CD4-positive, alpha-beta T cell (primary cell): ENCODE data around the gene EGFL8. TPM values are rescaled to one million over a fixed set of nuclear protein-coding genes. Genes with fewer than 3 reads are reported as not detected.
A peak's percentile ranks its signal among the peaks of the same experiment; 100 is the strongest.

Experiments
- ATAC-seq: fragments of 200-7000 bp; cut with Tn5 transposase; one replicate; pipeline ENCODE4 v1.10.0; 2022; ENCODE audit warnings: mild to moderate bottlenecking; ENCODE audit not compliant: poor library complexity
- CTCF ChIA-PET: fragments of 350-600 bp; sonication (Branson Sonifier 250); formaldehyde crosslinking; loops from one replicate; lab custom pipeline; 2021; ENCODE audit warnings: antibody characterized with exemption, inconsistent platforms; lab: Charles Lee
- POLR2A ChIA-PET: fragments of 350-600 bp; sonication (Branson Sonifier 250); formaldehyde crosslinking; loops from one replicate; lab custom pipeline; 2021; ENCODE audit warnings: antibody characterized with exemption, inconsistent platforms; lab: Charles Lee
- DNase-seq, 14 experiments: peaks; one replicate each; pipeline ENCODE4 v3.0.0-alpha.2; 2013 to 2020; ENCODE audit warnings: mixed read lengths in 2 of 14
- H3K27ac ChIP-seq, 2 donors: one replicate each; pipeline versions ENCODE4 v1.5.1 to v1.7.0; 2013; ENCODE audit warnings: low read length in 2 of 2, low read depth in 1 of 2, mild to moderate bottlenecking in 1 of 2
- H3K27me3 ChIP-seq, 2 experiments: 1 replicate in 1 of 2; 2 replicates in 1 of 2; pipeline versions ENCODE4 v1.6.1 to v1.7.0; 2013; ENCODE audit warnings: low read length in 2 of 2, control low read depth in 1 of 2, mild to moderate bottlenecking in 1 of 2, moderate library complexity in 1 of 2; ENCODE audit not compliant: insufficient read depth in 2 of 2, control insufficient read depth in 1 of 2
- H3K36me3 ChIP-seq: one replicate; pipeline ENCODE4 v1.6.1; 2013; ENCODE audit warnings: low read length, control low read depth; ENCODE audit not compliant: insufficient read depth
- H3K4me1 ChIP-seq: one replicate; pipeline ENCODE4 v1.6.1; 2013; ENCODE audit warnings: low read length, control low read depth; ENCODE audit not compliant: insufficient read depth
- H3K4me3 ChIP-seq: one replicate; pipeline ENCODE4 v1.5.1; 2013; ENCODE audit warnings: mild to moderate bottlenecking, low read length, moderate library complexity
- H3K9me3 ChIP-seq, 2 experiments: 1 replicate in 1 of 2; 2 replicates in 1 of 2; pipeline versions ENCODE4 v1.6.1 to v1.7.0; 2013; ENCODE audit warnings: low read length in 2 of 2, mild to moderate bottlenecking in 2 of 2, control low read depth in 1 of 2, moderate library complexity in 1 of 2; ENCODE audit not compliant: control insufficient read depth in 1 of 2, insufficient read depth in 1 of 2
- H3K27ac Mint-ChIP-seq: one replicate; pipeline ENCODE4 v1.8.0; 2020; ENCODE audit warnings: mixed read lengths
- H3K27me3 Mint-ChIP-seq: one replicate; pipeline ENCODE4 v1.8.0; 2021; ENCODE audit warnings: mixed read lengths
- H3K36me3 Mint-ChIP-seq: one replicate; pipeline ENCODE4 v1.8.0; 2021; ENCODE audit warnings: low read depth, mixed read lengths
- H3K4me1 Mint-ChIP-seq: one replicate; pipeline ENCODE4 v1.8.0; 2021; ENCODE audit warnings: low read depth, mixed read lengths
- H3K4me3 Mint-ChIP-seq: one replicate; pipeline ENCODE4 v1.8.0; 2020; ENCODE audit warnings: mild to moderate bottlenecking, mixed read lengths
- H3K9me3 Mint-ChIP-seq: one replicate; pipeline ENCODE4 v1.8.0; 2020; ENCODE audit warnings: mixed read lengths
- CTCF ChIP-seq: fragments of 200-600 bp; IDR thresholded peaks from one replicate; pipeline ENCODE4 v1.8.0; 2022; ENCODE audit warnings: antibody characterized with exemption, mild to moderate bottlenecking
- intact Hi-C, 2 experiments: fragments of 100-400 bp; cut with DNase I in 1 of 2; cut with micrococcal nuclease in 1 of 2; formaldehyde crosslinking; loops; one replicate each; pipeline versions ENCODE4 v1.15.1 to v1.9.0; 2023 to 2025; cut with DNase I, micrococcal nuclease
- total RNA-seq, 174 experiments: library from RNA in 2 of 174; stranded (reverse) in 2 of 174; gene quantifications; one replicate each; pipeline ENCODE4 v1.2.3 and lab custom pipeline; 2021 to 2026

The EGFL8 gene
- total RNA-seq, 2 experiments from 2014 or later = 13.1 to 13.8 TPM

GRCh38 chr6:32129297-32130088, 34.9 kb upstream of the EGFL8 start:
- H3K27ac ChIP-seq = peak overlapping the region; percentile 60 to 62
- POLR2A ChIA-PET = interaction anchor here (0.9 to 5.6 kb wide), 18 partner anchors 12 to 842 kb away, joined by 3 to 48 read pairs (median 6); partner anchors contain the start of genes ABHD16A, AGPAT1, EHMT2 and GPSM3

GRCh38 chr6:32131439-32131948, 32.9 kb upstream of the EGFL8 start:
- Mint-ChIP-seq H3K27me3 (no peaks in the 10 kb centered on the region), H3K4me3 (peak overlapping the region; percentile 80), H3K36me3 (peaks cover 16% of the 10 kb centered on the region), H3K4me1 (peaks cover 37% of the 10 kb centered on the region), H3K27ac (no peak overlapping the region), H3K9me3 (no peaks in the 10 kb centered on the region)
- no peak overlapping the region for H3K4me3 ChIP-seq
- H3K9me3 ChIP-seq = no peaks in the 10 kb centered on the region
- POLR2A ChIA-PET = interaction anchor here (2.1 to 3.8 kb wide), 3 partner anchors 20 to 45 kb away, joined by 8 to 42 read pairs (median 10); partner anchors contain the start of genes AGPAT1 and PRRT1
- H3K4me1 ChIP-seq = peaks cover 37% of the 10 kb centered on the region
- peaks cover 6% of the 10 kb centered on the region for H3K36me3 ChIP-seq
- no peaks in the 10 kb centered on the region for H3K27me3 ChIP-seq
- DNase-seq (no peak), ATAC-seq (no peak)
- TF ChIP-seq CTCF = no peak
- intact Hi-C loops = loop anchor here (2.0 to 10.0 kb wide), 3 partner anchors 23 to 1073 kb away; partner anchors contain the start of genes CSNK2B (in 1 of the 2), HSD17B8 (in 1 of the 2), LY6G5B (in 1 of the 2) and PPT2 (in 1 of the 2)
- no peak overlapping the region for H3K27ac ChIP-seq
- CTCF ChIA-PET = interaction anchor here (2.5 kb wide), 1 partner anchor 64 kb away, joined by 14 read pairs; no protein-coding TSS in a partner anchor

More at GRCh38 chr6:32129297-32130088, 34.9 kb upstream of the EGFL8 start:
- DNase-seq = peak in 1 of 14 experiments; percentile 35
- no peak for ATAC-seq
- TF ChIP-seq CTCF = no peak
- CTCF ChIA-PET = interaction anchor here (1.0 to 2.5 kb wide), 4 partner anchors 10 to 66 kb away, joined by 3 to 14 read pairs (median 4); no protein-coding TSS in a partner anchor
- Mint-ChIP-seq H3K27me3 (no peaks in the 10 kb centered on the region), H3K4me1 (peaks cover 46% of the 10 kb centered on the region), H3K36me3 (peaks cover 31% of the 10 kb centered on the region), H3K27ac (peak overlapping the region; percentile 93), H3K9me3 (no peaks in the 10 kb centered on the region), H3K4me3 (peak overlapping the region; percentile 80)
- intact Hi-C loops = loop anchor here (1.0 to 10.0 kb wide), 9 partner anchors 25 to 1075 kb away; partner anchors contain the start of genes PPT2 (in 2 of the 2), CSNK2B (in 1 of the 2), HSD17B8 (in 1 of the 2) and LY6G5B (in 1 of the 2)
- H3K36me3 ChIP-seq = peaks cover 24% of the 10 kb centered on the region
- peak overlapping the region; percentile 72 for H3K4me3 ChIP-seq
- H3K4me1 ChIP-seq = peaks cover 45% of the 10 kb centered on the region
- no peaks in the 10 kb centered on the region for H3K9me3 ChIP-seq
- H3K27me3 ChIP-seq = no peaks in the 10 kb centered on the region

- no peak overlapping the region for H3K4me3 Mint-ChIP-seq
Observed at GRCh38 chr6:32132110-32132509, 32.3 kb upstream of the EGFL8 start.

More at GRCh38 chr6:32132110-32132509, 32.3 kb upstream of the EGFL8 start:
- Mint-ChIP-seq H3K9me3 (no peaks in the 10 kb centered on the region), H3K36me3 (peaks cover 10% of the 10 kb centered on the region), H3K27me3 (no peaks in the 10 kb centered on the region), H3K4me1 (peaks cover 31% of the 10 kb centered on the region), H3K27ac (no peak overlapping the region)
- DNase-seq (no peak), ATAC-seq (no peak)
- Histone ChIP-seq H3K36me3 (peaks cover 1% of the 10 kb centered on the region), H3K4me3 (no peak overlapping the region), H3K4me1 (peaks cover 31% of the 10 kb centered on the region), H3K27ac (no peak overlapping the region), H3K9me3 (no peaks in the 10 kb centered on the region), H3K27me3 (no peaks in the 10 kb centered on the region)
- intact Hi-C loops = loop anchor here in 1 of 2 experiments (5.0 to 10.0 kb wide), 2 partner anchors 465 to 1073 kb away; partner anchors contain the start of genes CSNK2B, HSD17B8, LY6G5B and RING1
- TF ChIP-seq CTCF = no peak
- CTCF ChIA-PET = no interaction called here
- POLR2A ChIA-PET = interaction anchor here (2.6 kb wide), 1 partner anchor 19 kb away, joined by 8 read pairs; the partner anchor contains the start of gene PRRT1
